GM10266 (cell line): Measurements from ENCODE around the gene METTL16.

Source experiments
- DNase-seq: peaks from one replicate; pipeline ENCODE4 v3.0.0; 2012; ENCODE audit errors: extremely low spot score
- CTCF ChIP-seq: IDR thresholded peaks from 2 replicates; pipeline ENCODE4 v1.5.1; 2012; ENCODE audit warnings: mild to moderate bottlenecking, low read depth; ENCODE audit not compliant: control insufficient read depth, insufficient read depth; ENCODE audit errors: missing control alignments

METTL16 gene

GRCh38 chr17:2375406-2375805, 136.3 kb downstream of the METTL16 start:
- TF ChIP-seq CTCF: no peak
- DNase-seq: no peak

- DNase-seq: no peak
- no peak for TF ChIP-seq CTCF
Measured at GRCh38 chr17:2374549-2375285, 137.0 kb downstream of the METTL16 start.

GRCh38 chr17:2373179-2373578, 138.5 kb downstream of the METTL16 start:
- no peak for TF ChIP-seq CTCF
- DNase-seq: no peak

- TF ChIP-seq CTCF: no peak
- no peak for DNase-seq
Measured at GRCh38 chr17:2372681-2373080, 139.0 kb downstream of the METTL16 start.

- no peak for TF ChIP-seq CTCF
- no peak for DNase-seq
Measured at GRCh38 chr17:2372180-2372579, 139.5 kb downstream of the METTL16 start.

GRCh38 chr17:2371183-2372130, 140.2 kb downstream of the METTL16 start:
- DNase-seq: no peak
- no peak for TF ChIP-seq CTCF

- no peak for TF ChIP-seq CTCF
- no peak for DNase-seq
Measured at GRCh38 chr17:2370211-2370589, 141.5 kb downstream of the METTL16 start.
